H9 (cell line): ENCODE data around the gene ROBO1. TPM values are rescaled to one million over a fixed set of nuclear protein-coding genes. Genes with fewer than 3 reads are reported as not detected.

Experiments
- DNase-seq: peaks from one replicate; pipeline ENCODE4 v3.0.0-alpha.2; 2017
- H2AFZ ChIP-seq: one replicate; pipeline ENCODE4 v1.6.1; 2013; ENCODE audit warnings: mild to moderate bottlenecking, low read length, control low read depth, moderate library complexity
- H2AK5ac ChIP-seq: 2 replicates; pipeline ENCODE4 v1.6.1; 2013; ENCODE audit warnings: low read length, control low read depth, mixed read lengths; ENCODE audit not compliant: insufficient read length
- H2BK120ac ChIP-seq: one replicate; pipeline ENCODE4 v1.6.1; 2013; ENCODE audit warnings: low read depth, mild to moderate bottlenecking, low read length, control low read depth, inconsistent platforms; ENCODE audit not compliant: poor library complexity, severe bottlenecking
- H2BK12ac ChIP-seq: 2 replicates; pipeline ENCODE4 v1.6.1; 2013; ENCODE audit warnings: low read length, control low read depth, mixed read lengths, low read depth; ENCODE audit not compliant: insufficient read length
- H2BK15ac ChIP-seq: 2 replicates; pipeline ENCODE4 v1.6.1; 2013; ENCODE audit warnings: low read depth, low read length, control low read depth
- H2BK20ac ChIP-seq: one replicate; pipeline ENCODE4 v1.6.1; 2013; ENCODE audit warnings: low read depth, mild to moderate bottlenecking, low read length, control low read depth, inconsistent platforms; ENCODE audit not compliant: poor library complexity, severe bottlenecking
- H2BK5ac ChIP-seq: 2 replicates; pipeline ENCODE4 v1.6.1; 2013; ENCODE audit warnings: low read length, control low read depth, mixed read lengths; ENCODE audit not compliant: insufficient read length
- H3K14ac ChIP-seq: 2 replicates; pipeline ENCODE4 v1.6.1; 2013; ENCODE audit warnings: low read length, control low read depth; ENCODE audit not compliant: insufficient read depth
- H3K18ac ChIP-seq: 2 replicates; pipeline ENCODE4 v1.6.1; 2013; ENCODE audit warnings: low read depth, mild to moderate bottlenecking, mixed read lengths, low read length, control low read depth; ENCODE audit not compliant: insufficient read length
- H3K23ac ChIP-seq: 2 replicates; pipeline ENCODE4 v1.6.1; 2013; ENCODE audit warnings: low read length, control low read depth, mixed read lengths, low read depth; ENCODE audit not compliant: insufficient read length
- H3K23me2 ChIP-seq: 2 replicates; pipeline ENCODE4 v1.6.1; 2013; ENCODE audit warnings: low read depth, mild to moderate bottlenecking, mixed read lengths, low read length, control low read depth; ENCODE audit not compliant: insufficient read length, poor library complexity, severe bottlenecking
- H3K27ac ChIP-seq: 2 replicates; pipeline ENCODE4 v1.5.1; 2013; ENCODE audit warnings: low read length, control low read depth, mixed read lengths, low read depth; ENCODE audit not compliant: insufficient read length
- H3K27me3 ChIP-seq: 2 replicates; pipeline ENCODE4 v1.6.1; 2013; ENCODE audit warnings: low read length, control low read depth, inconsistent platforms; ENCODE audit not compliant: insufficient read depth
- H3K4ac ChIP-seq: 2 replicates; pipeline ENCODE4 v1.6.1; 2013; ENCODE audit warnings: low read depth, mild to moderate bottlenecking, control low read depth, inconsistent platforms, low read length, moderate library complexity
- H3K4me1 ChIP-seq: 2 replicates; pipeline ENCODE4 v1.6.1; 2013; ENCODE audit warnings: low read length, control low read depth, inconsistent platforms; ENCODE audit not compliant: insufficient read depth
- H3K4me2 ChIP-seq: 2 replicates; pipeline ENCODE4 v1.6.1; 2013; ENCODE audit warnings: low read length, control low read depth, mixed read lengths; ENCODE audit not compliant: insufficient read length, insufficient read depth
- H3K56ac ChIP-seq: 2 replicates; pipeline ENCODE4 v1.6.1; 2013; ENCODE audit warnings: low read depth, mild to moderate bottlenecking, mixed read lengths, low read length, control low read depth; ENCODE audit not compliant: insufficient read length
- H3K79me1 ChIP-seq: 2 replicates; pipeline ENCODE4 v1.6.1; 2013; ENCODE audit warnings: low read depth, mild to moderate bottlenecking, moderate library complexity, low read length, control low read depth, inconsistent platforms; ENCODE audit not compliant: insufficient read depth, poor library complexity, severe bottlenecking
- H3K79me2 ChIP-seq: 2 replicates; pipeline ENCODE4 v1.6.1; 2013; ENCODE audit warnings: low read length, control low read depth, inconsistent platforms; ENCODE audit not compliant: insufficient read depth
- H3K9ac ChIP-seq: 2 replicates; pipeline ENCODE4 v1.6.1; 2013; ENCODE audit warnings: low read length, control low read depth, mixed read lengths; ENCODE audit not compliant: insufficient read length; ENCODE audit errors: extremely low read depth
- H3K9me3 ChIP-seq: one replicate; pipeline ENCODE4 v1.6.1; 2013; ENCODE audit warnings: low read depth, low read length, inconsistent platforms; ENCODE audit not compliant: control insufficient read depth
- H3T11ph ChIP-seq: one replicate; pipeline ENCODE4 v1.6.1; 2013; ENCODE audit warnings: mild to moderate bottlenecking, low read length, control low read depth, inconsistent platforms
- H4K20me1 ChIP-seq: one replicate; pipeline ENCODE4 v1.6.1; 2013; ENCODE audit not compliant: control insufficient read depth, insufficient read length, insufficient read depth
- H4K5ac ChIP-seq: 2 replicates; pipeline ENCODE4 v1.6.1; 2013; ENCODE audit warnings: low read depth, mild to moderate bottlenecking, mixed read lengths, low read length, control low read depth; ENCODE audit not compliant: insufficient read length
- H4K8ac ChIP-seq: replicated peaks from 2 replicates; pipeline ENCODE4 v1.6.1; 2013; ENCODE audit warnings: low read length, control low read depth, mixed read lengths, low read depth; ENCODE audit not compliant: insufficient read length
- H4K91ac ChIP-seq: 2 replicates; pipeline ENCODE4 v1.6.1; 2013; ENCODE audit warnings: low read depth, mild to moderate bottlenecking, moderate library complexity, mixed read lengths, low read length, control low read depth; ENCODE audit not compliant: insufficient read length
- H3K27ac Mint-ChIP-seq, 3 experiments: 2 replicates in 2 of 3; 3 replicates in 1 of 3; pipeline ENCODE4 v1.8.0; 2020 to 2021; ENCODE audit warnings: mixed read lengths in 3 of 3, mild to moderate bottlenecking in 1 of 3, moderate library complexity in 1 of 3
- H3K27me3 Mint-ChIP-seq: 2 replicates; pipeline ENCODE4 v1.8.0; 2021; ENCODE audit warnings: low read depth, mild to moderate bottlenecking, moderate library complexity, mixed read lengths
- H3K36me3 Mint-ChIP-seq, 3 experiments: 2 replicates in 2 of 3; 3 replicates in 1 of 3; pipeline ENCODE4 v1.8.0; 2020 to 2021; ENCODE audit warnings: low read depth in 3 of 3, mixed read lengths in 3 of 3; ENCODE audit not compliant: insufficient read depth in 1 of 3
- H3K4me1 Mint-ChIP-seq, 2 experiments: 2 replicates each; pipeline ENCODE4 v1.8.0; 2020; ENCODE audit warnings: mixed read lengths in 2 of 2
- H3K4me3 Mint-ChIP-seq, 2 experiments: 2 replicates in 1 of 2; 3 replicates in 1 of 2; pipeline ENCODE4 v1.8.0; 2020 to 2021; ENCODE audit warnings: mild to moderate bottlenecking in 2 of 2, mixed read lengths in 2 of 2, moderate library complexity in 1 of 2
- H3K9me3 Mint-ChIP-seq, 2 experiments: 2 replicates in 1 of 2; 3 replicates in 1 of 2; pipeline ENCODE4 v1.8.0; 2020; ENCODE audit warnings: mild to moderate bottlenecking in 2 of 2, mixed read lengths in 2 of 2, moderate library complexity in 1 of 2
- CTCF ChIP-seq: fragments of 200-600 bp; sonication (generic); conservative IDR thresholded peaks from 3 replicates; pipeline ENCODE4 v1.8.0; 2021; ENCODE audit warnings: antibody characterized with exemption, mild to moderate bottlenecking
- WGBS: extraction: QIAGEN DNeasy Blood & Tissue Kit; methylation state at CpG from one replicate; pipeline ENCODE4 v1.1.7; 2013; ENCODE audit warnings: missing lambda C conversion rate, low lambda C conversion rate, mixed read lengths; ENCODE audit not compliant: insufficient read length; ENCODE audit errors: extremely low coverage; 5-methylcytosine and 5-hydroxymethylcytosine counted together
- total RNA-seq: library from RNA; stranded (reverse); gene quantifications from 2 replicates; pipeline ENCODE4 v1.2.1, GENCODE V29; 2021

The ROBO1 gene
- total RNA-seq, 1 experiment from 2014 or later = 62.7 TPM

- Histone ChIP-seq H3K27me3 (no peaks in the 10 kb centered on the region), H3K27ac (no peak overlapping the region), H3K14ac (no peak overlapping the region), H2BK12ac (no peak overlapping the region), H3K23me2 (no peaks in the 10 kb centered on the region), H3K9ac (no peak overlapping the region), H3K9me3 (no peaks in the 10 kb centered on the region), H2AFZ (no peak overlapping the region), H2BK120ac (no peak overlapping the region), H3T11ph (no peak overlapping the region), H4K91ac (no peak overlapping the region), H2BK15ac (no peak overlapping the region), H2AK5ac (no peak overlapping the region), H3K4me2 (no peak overlapping the region), H3K79me2 (no peaks in the 10 kb centered on the region), H3K4ac (no peak overlapping the region), H4K20me1 (no peaks in the 10 kb centered on the region), H3K4me1 (peaks cover 2% of the 10 kb centered on the region; the same call in 1 of the 2 replicates), H3K23ac (no peak overlapping the region), H3K18ac (no peak overlapping the region), H3K79me1 (no peaks in the 10 kb centered on the region), H3K56ac (no peak overlapping the region), H4K8ac (no peak overlapping the region), H2BK5ac (no peak overlapping the region), H4K5ac (no peak overlapping the region), H2BK20ac (no peak overlapping the region)
- Mint-ChIP-seq H3K9me3 (no peaks in the 10 kb centered on the region), H3K4me1 (peaks cover 15 to 25% of the 10 kb centered on the region in 2 experiments), H3K27me3 (no peaks in the 10 kb centered on the region), H3K27ac (peak overlapping the region in 2 of 3 experiments; percentile 25 to 89; a peak in 3 of 7 replicates), H3K4me3 (no peak overlapping the region), H3K36me3 (no peaks in the 10 kb centered on the region)
- no peak for DNase-seq
- no CpG with 5 or more reads among the region's 5 CpGs for WGBS
- no peak for TF ChIP-seq CTCF
Observed at GRCh38 chr3:79178471-79179180, 589.2 kb downstream of the ROBO1 start.
